ENCODE data around the gene PRKCE. TPM values are rescaled to one million over a fixed set of nuclear protein-coding genes. Genes with fewer than 3 reads are reported as not detected.

Gene PRKCE
- total RNA-seq, 1 experiment from 2014 or later: 14.8 TPM

GRCh38 chr2:45826460-45826859 lies 175.0 kb downstream of the PRKCE start:
- ATAC-seq: no peak
- ChIA-PET CTCF (no interaction called here), POLR2A (no interaction called here), RAD21 (ENCODE audit: low non-redundant PET in 1 of 2, low total read pairs in 2 of 2, uncharacterized antibody in 2 of 2, unreplicated experiment in 2 of 2) (no interaction called here)
- TF ChIP-seq ELF1 (IDR thresholded peaks at IDR 0.05; ENCODE audit: borderline replicate concordance, low read depth) (no peak), TCF7L2 (IDR thresholded peaks at IDR 0.05; ENCODE audit: borderline replicate concordance, extremely low read depth, insufficient read depth, insufficient read length) (no peak), EZH2 (IDR thresholded peaks at IDR 0.05) (no peak), ZBTB33 (IDR thresholded peaks at IDR 0.05; ENCODE audit: extremely low read depth, insufficient replicate concordance, low read length) (no peak), SIN3A (IDR thresholded peaks at IDR 0.05; ENCODE audit: low read depth) (no peak), REST (IDR thresholded peaks at IDR 0.05; ENCODE audit: low read depth) (no peak), SP1 (IDR thresholded peaks at IDR 0.05; ENCODE audit: low read depth) (no peak), RAD21 (IDR thresholded peaks at IDR 0.05; ENCODE audit: low read depth) (no peak), FOSL1 (IDR thresholded peaks at IDR 0.05; ENCODE audit: low read depth) (no peak), CTCF (IDR thresholded peaks at IDR 0.05 in 2 of 3, conservative IDR thresholded peaks at IDR 0.05 in 1 of 3; ENCODE audit: borderline replicate concordance in 1 of 3, insufficient read depth in 1 of 3, low read depth in 2 of 3, low read length in 2 of 3) (no peak), POLR2AphosphoS5 (IDR thresholded peaks at IDR 0.05; ENCODE audit: low read depth, low read length) (no peak), CBX3 (IDR thresholded peaks at IDR 0.05; ENCODE audit: low read depth) (no peak), CEBPB (IDR thresholded peaks at IDR 0.05; ENCODE audit: low read depth) (no peak), ZNF274 (IDR thresholded peaks at IDR 0.05; ENCODE audit: low read depth, low read length) (no peak), JUND (IDR thresholded peaks at IDR 0.05) (no peak), ATF3 (IDR thresholded peaks at IDR 0.05) (no peak)
- no peak for DNase-seq (ENCODE audit: low read depth, low spot score)
- Histone ChIP-seq H3K9ac (ENCODE audit: low read length) (no peak overlapping the region), H3K4me2 (ENCODE audit: low read length) (no peak overlapping the region), H3K9me2 (ENCODE audit: insufficient read depth) (no peaks in the 10 kb centered on the region), H3K79me2 (ENCODE audit: insufficient read depth, low read length) (peaks cover 10% of the 10 kb centered on the region; the same call in 1 of the 2 replicates), H3K4me3 (replicated peaks in 1 of 2; ENCODE audit: low read depth in 1 of 2, low read length in 2 of 2) (no peak overlapping the region), H3K27ac (ENCODE audit: low read depth, low read length) (no peak overlapping the region), H3K4me1 (ENCODE audit: control insufficient read depth in 1 of 2, insufficient read depth in 2 of 2, low read length in 2 of 2) (peaks cover 10 to 11% of the 10 kb centered on the region in 2 experiments), H4K20me1 (ENCODE audit: insufficient read depth) (no peaks in the 10 kb centered on the region), H2AFZ (ENCODE audit: low read depth, low read length, poor library complexity, severe bottlenecking) (no peak overlapping the region), H3K27me3 (ENCODE audit: insufficient read depth, low read length) (no peaks in the 10 kb centered on the region), H3K36me3 (ENCODE audit: control insufficient read depth in 1 of 2, insufficient read depth in 2 of 2, low read length in 2 of 2) (no peaks in the 10 kb centered on the region), H3K9me3 (ENCODE audit: control insufficient read depth in 1 of 2, insufficient read depth in 1 of 2, low read depth in 1 of 2, low read length in 2 of 2) (peaks cover 9 to 13% of the 10 kb centered on the region in 2 experiments; a peak in 2 of 4 replicates)
- intact Hi-C loops (cut with micrococcal nuclease): no loop called here
- BruUV-seq (replicated peaks): no TSS peak
